ENCODE measurements around the gene MS4A15. TPM values are rescaled to one million over a fixed set of nuclear protein-coding genes. Genes with fewer than 3 reads are reported as not detected.

MS4A15 gene
- total and polyA plus RNA-seq, 10 of the 15 experiments (the other 5 are each of a cell fraction or from before 2014, with no cell fraction given) = 0.05 to 0.84 (median 0.45) TPM

GRCh38 chr11:60764879-60765278, 8.2 kb downstream of the MS4A15 start (continued):
- TF ChIP-seq DPF2 (IDR thresholded peaks at IDR 0.05) (no peak), CREM (IDR thresholded peaks at IDR 0.05; ENCODE audit: low read depth) (peak; percentile 51; the same call in 1 of the 2 replicates), WRNIP1 (IDR thresholded peaks at IDR 0.05; ENCODE audit: borderline replicate concordance, low read depth, low read length) (no peak), STAT1 (conservative IDR thresholded peaks at IDR 0.05) (no peak), BCLAF1 (IDR thresholded peaks at IDR 0.05) (no peak), NRF1 (conservative IDR thresholded peaks at IDR 0.05; ENCODE audit: low read depth, low read length) (no peak), SMAD1 (IDR thresholded peaks at IDR 0.05; ENCODE audit: low read depth, partially characterized antibody) (no peak), ZBED1 (IDR thresholded peaks at IDR 0.05; ENCODE audit: borderline replicate concordance) (no peak), KAT2A (conservative IDR thresholded peaks at IDR 0.05; ENCODE audit: control insufficient read depth, low read depth, low read length) (no peak), ZBTB11 (CRISPR knock-in tag; IDR thresholded peaks at IDR 0.05) (no peak), SREBF1 (IDR thresholded peaks at IDR 0.05; ENCODE audit: low read length) (peak; percentile 59; the same call in 1 of the 2 replicates), EED (IDR thresholded peaks at IDR 0.05; ENCODE audit: low read depth) (no peak), CHD1 (IDR thresholded peaks at IDR 0.05; ENCODE audit: low read depth, low read length) (no peak), MYB (IDR thresholded peaks at IDR 0.05; ENCODE audit: borderline replicate concordance, low read depth, low read length) (no peak), NR2C2 (IDR thresholded peaks at IDR 0.05; ENCODE audit: borderline replicate concordance, control insufficient read depth, insufficient read length, low read depth) (no peak), KLF5 (IDR thresholded peaks at IDR 0.05; ENCODE audit: partially characterized antibody) (no peak), TAF1 (IDR thresholded peaks at IDR 0.05; ENCODE audit: borderline replicate concordance, low read depth, low read length) (peak; percentile 52; the same call in 1 of the 2 replicates), SPI1 (IDR thresholded peaks at IDR 0.05; ENCODE audit: borderline replicate concordance, insufficient read depth, low read depth, low read length) (no peak), GATAD2B (conservative IDR thresholded peaks at IDR 0.05; ENCODE audit: low read depth) (no peak)
- TF ChIP-seq, protein P1, sequence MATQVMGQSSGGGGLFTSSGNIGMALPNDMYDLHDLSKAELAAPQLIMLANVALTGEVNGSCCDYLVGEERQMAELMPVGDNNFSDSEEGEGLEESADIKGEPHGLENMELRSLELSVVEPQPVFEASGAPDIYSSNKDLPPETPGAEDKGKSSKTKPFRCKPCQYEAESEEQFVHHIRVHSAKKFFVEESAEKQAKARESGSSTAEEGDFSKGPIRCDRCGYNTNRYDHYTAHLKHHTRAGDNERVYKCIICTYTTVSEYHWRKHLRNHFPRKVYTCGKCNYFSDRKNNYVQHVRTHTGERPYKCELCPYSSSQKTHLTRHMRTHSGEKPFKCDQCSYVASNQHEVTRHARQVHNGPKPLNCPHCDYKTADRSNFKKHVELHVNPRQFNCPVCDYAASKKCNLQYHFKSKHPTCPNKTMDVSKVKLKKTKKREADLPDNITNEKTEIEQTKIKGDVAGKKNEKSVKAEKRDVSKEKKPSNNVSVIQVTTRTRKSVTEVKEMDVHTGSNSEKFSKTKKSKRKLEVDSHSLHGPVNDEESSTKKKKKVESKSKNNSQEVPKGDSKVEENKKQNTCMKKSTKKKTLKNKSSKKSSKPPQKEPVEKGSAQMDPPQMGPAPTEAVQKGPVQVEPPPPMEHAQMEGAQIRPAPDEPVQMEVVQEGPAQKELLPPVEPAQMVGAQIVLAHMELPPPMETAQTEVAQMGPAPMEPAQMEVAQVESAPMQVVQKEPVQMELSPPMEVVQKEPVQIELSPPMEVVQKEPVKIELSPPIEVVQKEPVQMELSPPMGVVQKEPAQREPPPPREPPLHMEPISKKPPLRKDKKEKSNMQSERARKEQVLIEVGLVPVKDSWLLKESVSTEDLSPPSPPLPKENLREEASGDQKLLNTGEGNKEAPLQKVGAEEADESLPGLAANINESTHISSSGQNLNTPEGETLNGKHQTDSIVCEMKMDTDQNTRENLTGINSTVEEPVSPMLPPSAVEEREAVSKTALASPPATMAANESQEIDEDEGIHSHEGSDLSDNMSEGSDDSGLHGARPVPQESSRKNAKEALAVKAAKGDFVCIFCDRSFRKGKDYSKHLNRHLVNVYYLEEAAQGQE (IDR thresholded peaks at IDR 0.05; ENCODE audit: low read depth, low read length) = no peak
- TF ChIP-seq, protein P2, sequence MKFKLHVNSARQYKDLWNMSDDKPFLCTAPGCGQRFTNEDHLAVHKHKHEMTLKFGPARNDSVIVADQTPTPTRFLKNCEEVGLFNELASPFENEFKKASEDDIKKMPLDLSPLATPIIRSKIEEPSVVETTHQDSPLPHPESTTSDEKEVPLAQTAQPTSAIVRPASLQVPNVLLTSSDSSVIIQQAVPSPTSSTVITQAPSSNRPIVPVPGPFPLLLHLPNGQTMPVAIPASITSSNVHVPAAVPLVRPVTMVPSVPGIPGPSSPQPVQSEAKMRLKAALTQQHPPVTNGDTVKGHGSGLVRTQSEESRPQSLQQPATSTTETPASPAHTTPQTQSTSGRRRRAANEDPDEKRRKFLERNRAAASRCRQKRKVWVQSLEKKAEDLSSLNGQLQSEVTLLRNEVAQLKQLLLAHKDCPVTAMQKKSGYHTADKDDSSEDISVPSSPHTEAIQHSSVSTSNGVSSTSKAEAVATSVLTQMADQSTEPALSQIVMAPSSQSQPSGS (IDR thresholded peaks at IDR 0.05; ENCODE audit: low read length) = peak; percentile 55

All from GM12878 (cell line).